Measurements from ENCODE around the gene MSL3.

MSL3 gene, protein sequence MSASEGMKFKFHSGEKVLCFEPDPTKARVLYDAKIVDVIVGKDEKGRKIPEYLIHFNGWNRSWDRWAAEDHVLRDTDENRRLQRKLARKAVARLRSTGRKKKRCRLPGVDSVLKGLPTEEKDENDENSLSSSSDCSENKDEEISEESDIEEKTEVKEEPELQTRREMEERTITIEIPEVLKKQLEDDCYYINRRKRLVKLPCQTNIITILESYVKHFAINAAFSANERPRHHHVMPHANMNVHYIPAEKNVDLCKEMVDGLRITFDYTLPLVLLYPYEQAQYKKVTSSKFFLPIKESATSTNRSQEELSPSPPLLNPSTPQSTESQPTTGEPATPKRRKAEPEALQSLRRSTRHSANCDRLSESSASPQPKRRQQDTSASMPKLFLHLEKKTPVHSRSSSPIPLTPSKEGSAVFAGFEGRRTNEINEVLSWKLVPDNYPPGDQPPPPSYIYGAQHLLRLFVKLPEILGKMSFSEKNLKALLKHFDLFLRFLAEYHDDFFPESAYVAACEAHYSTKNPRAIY

DNA sequence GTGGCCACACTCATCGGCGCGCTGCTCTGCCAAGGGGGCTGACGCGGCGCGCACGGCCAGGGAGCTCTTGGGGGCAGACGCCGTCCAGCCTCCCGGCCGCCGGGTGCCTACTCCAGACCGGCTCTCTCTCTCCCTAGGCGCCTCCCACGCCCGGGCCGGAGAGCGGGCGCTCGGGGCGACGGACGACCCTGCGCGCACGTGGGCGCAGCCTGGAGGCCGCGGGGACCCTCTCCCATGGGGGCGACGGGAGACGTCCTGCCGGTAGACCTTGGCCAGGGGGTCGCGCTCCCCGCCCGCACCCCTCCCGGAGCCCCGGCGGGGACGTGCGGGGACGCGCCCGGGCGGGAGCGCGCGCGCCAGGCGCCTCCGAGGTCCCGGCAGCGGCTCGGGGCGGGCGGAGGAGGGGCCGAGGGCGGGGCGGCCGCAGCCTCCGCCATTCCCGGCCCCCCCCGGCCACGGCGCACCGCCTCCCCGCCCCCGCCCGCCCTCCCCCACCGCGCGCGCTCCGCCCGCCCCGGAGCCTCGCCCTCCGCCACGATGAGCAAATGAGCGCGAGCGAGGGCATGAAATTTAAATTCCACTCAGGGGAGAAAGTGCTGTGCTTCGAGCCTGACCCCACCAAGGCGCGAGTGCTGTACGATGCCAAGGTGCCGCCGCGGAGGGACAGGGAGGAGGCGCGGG lies at the start of gene MSL3:
MSL3 (plus strand) TSS at position 519 of the 681 bp plus-strand sequence; CDS start at position 546, 27 bp downstream.
- peak; percentile 47 for DNase-seq

DNA sequence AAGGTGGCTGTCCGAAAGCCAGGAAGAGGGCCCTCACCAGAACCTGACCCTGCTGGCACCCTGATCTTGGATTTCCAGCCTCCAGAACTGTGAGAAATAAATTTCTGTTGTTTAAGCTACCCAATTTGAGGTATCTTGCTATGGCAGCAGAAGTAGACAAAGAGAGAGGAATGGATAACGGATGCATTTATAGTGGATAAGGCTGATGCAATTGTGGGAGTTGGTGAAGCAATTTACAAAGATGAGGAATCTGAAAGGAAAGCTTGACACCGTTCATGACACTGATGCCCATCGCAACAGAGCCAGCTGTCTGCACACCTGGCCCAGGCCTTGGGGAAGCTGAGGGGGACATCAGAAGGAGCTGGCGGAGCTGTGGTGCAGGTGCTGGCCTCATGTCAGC lies 35.7 kb upstream of the MSL3 start:
- no peak for DNase-seq

DNA sequence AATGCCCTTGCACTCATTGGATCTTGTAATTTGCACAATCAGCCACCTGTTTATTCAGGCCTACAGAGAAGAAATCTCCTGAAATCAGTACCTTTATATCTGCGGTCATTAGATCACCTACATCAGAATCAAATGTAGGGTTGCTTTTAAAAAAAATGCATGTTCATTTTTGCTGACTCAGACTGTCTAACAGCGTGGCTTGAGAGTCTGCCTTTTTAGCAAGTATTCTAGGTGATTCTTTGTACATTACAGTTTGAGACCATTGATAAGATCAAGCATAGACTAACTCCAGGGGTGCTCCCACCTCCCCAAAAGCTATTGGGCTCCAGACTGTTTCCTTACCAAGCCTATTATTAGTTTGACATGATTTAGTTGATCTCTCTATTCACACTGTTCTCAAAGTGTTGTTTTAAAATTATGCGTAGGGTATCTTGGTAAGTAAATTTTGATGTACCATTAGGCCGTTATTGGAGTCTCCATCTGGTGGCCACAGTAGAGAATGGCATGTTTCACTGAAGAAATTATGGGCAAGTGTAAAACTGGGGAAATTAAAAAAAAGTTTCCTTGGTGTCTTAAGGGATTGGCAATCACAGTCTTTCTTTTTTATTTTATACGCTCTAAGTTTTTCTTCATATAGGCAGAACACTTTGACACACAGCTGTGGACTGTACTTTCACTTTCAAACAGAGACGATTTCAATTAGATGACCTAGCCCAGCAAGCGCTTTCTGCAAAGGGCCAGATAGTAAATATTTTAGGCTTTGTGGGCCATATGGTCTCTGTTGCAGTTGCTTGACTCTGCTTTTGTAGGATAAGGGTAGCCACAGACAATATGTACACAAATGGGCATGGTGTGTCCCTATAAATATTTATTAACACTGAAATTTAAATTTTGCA lies 33.7 kb upstream of the MSL3 start:
- peak; percentile 18 for DNase-seq

DNA sequence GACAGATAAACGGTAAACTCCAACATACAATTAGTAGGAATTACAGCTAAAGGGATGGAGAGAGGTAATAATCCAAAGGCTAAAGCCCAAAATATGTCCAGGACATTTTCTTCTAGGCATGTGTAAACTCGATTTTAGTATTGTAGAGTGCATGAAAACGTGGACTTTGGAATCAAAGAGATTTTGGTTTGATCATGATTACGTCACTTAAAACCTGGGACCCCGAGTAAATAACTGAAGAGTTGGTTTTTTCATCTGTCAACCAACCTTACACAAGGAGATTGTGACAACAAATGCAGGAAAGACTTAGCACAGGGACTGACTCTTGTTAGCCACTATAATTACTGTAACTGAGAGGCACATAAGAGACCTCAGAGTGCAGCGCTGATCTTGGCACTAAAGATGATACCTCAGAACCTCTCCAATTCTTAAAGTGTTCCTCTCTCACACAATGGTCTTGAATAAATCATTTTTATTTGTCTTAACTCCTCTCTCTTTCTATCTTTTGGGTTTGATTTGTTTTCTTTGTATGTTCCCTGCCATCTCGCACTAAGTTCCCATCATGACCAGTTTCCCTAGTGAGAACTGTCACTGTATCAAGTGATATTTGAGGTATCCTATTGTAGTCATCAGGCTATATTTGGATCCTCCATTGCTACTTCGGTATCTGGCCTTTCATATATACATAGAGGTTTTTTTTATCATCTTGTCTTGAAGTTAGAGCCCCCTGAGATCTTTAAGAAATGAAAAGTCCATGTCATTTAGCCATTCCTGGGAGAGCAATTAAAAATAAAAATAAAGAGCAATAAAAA lies 32.2 kb upstream of the MSL3 start:
- DNase-seq: no peak

DNA sequence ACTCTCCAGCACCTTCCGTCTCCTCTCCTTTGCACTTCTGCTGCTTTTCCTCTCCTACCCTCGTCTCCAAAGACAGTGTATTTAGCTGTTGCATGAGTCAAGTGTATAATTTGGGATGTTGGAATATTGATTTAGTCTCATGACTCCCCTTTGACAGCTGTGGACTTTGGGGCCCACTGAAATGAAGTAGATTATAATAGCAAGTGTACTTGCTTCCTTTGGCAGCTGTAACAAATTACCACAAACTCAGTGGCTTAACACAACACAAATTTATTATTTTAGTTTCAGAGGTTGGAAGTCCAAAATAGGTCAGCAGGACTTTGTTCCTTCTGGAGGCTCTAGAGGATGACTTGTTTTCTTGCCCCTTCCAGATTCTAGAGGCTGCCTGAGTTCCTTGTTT lies 29.5 kb upstream of the MSL3 start:
- DNase-seq: no peak

DNA sequence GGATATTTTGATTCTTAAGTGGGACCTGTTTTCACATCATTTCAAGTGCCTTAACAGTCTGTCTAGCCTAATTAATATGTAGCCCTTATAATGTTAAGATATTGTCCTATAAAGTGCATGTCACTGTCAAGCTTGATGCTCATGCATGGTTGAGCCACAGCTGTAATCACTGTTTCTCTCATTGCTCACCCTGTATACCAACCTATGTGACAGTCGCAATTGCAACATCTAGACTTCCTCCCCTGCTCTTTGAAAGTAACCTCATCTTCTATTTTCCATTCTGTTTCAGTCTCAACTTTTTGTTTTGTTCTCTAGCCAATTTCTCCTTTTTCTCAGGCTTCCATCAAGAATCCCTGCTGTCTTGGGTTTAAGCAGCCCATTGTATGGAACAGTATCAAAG lies 24.4 kb upstream of the MSL3 start:
- no peak for DNase-seq

DNA sequence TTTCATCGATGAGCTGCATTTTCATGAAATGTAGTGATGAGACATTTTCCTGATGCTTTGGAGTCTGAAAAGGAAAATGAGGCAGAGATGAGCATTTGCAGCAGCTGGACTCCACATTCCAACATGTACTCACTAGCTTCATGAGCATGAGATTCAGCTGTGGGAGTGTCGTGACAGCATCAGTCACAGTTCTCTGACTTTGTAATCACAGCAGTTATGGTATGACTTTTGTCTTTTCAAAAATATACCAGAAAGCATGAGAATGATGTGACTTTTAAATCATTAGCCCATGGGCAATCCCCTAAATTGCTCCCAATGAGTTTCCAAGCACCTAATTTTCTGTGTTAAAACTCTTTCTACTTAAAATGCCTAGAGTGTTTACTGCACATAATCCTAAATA lies 18.3 kb upstream of the MSL3 start:
- DNase-seq: no peak

DNA sequence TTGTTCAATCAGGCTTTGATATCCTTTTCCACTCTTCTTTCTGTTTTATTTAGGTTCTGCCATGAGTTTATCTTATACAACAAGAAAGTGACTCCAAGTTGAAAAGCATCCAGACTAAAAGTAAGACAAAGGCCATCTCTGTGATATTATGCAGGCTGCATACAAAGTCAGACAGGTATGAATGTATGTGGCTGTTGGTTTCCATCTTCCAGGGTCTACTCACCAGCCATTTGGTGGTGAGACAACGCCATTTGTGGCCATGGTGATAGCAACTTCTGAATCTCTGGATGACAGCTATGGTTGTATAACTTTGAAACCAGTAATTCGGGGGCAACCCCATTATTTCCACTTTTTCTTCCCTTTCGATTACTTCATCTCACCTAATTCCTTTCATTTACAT lies 17.2 kb upstream of the MSL3 start:
- DNase-seq: no peak

DNA sequence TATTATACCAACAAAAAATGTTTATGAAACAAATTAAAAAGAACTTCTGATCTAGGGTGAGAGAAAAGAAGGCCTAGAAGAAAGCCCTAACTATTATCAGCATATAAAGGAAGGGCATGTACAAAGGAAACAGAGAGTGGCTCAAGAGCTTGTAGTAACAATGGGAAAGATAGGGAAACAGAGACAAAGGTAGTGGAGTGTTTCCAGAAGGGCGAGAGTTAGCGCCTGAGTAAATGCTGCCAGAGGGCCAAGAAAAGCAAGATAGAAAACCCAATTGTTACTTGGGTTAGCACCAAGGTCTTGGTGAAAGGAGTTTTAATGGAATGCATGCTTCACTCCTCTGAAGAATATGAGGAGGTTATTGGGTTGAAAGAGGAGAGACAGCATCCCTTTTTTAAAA lies 16.5 kb upstream of the MSL3 start:
- no peak for DNase-seq

DNA sequence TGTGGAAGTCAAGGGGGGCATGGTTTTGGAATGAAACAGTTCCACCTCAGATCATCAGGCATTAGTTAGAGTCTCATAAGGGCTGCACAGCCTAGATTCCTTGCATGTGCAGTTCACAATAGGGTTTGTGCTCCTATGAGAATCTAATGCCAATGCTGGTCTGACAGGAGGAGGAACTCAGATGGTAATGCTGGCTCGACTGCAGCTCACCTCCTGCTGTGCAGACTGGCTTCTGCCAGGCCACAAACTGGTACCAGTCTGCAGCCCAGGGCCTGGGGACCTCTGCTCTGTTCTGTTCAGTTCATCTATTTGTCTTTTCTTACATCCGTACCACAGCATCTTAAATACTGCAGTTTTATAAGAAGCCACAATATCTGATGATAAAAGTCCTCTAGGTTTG lies 12.2 kb upstream of the MSL3 start:
- no peak for DNase-seq

DNA sequence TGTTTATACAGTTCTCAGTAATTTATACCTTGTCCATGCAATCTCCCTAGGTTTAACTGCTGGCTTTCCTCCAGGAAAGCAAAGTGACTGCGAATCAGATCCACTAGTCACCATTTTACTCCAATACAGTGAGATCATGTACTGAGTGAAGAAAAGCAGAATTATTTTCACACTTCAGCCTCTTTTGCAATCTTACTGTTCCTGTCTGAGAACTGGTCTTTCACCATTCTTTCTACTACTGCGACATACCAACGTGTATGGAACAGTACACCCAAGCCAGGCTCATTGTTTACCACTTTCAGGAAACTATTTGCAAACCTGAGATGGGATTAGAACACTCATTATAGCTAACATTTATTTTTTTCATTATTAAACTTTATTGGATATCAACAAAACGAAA lies 8.0 kb upstream of the MSL3 start:
- DNase-seq: no peak

DNA sequence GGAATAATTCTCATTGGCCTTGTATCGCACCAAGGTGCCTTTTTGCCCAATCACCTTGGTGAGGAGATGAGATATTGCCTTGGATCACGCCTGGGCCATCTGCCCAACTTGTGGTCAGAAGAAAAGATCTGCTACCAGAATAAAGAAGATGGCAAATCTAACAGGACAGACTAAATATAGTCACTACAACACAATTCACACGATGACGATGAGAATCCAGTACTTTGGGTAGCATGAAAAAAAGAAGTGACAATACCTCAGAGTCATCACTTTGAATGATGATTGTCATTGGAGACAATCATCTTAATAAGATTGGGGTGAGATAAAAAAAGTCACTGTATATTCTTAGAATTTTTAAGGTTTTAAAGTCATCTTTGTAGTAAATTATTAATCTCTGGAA lies 7.3 kb upstream of the MSL3 start:
- DNase-seq: no peak

DNA sequence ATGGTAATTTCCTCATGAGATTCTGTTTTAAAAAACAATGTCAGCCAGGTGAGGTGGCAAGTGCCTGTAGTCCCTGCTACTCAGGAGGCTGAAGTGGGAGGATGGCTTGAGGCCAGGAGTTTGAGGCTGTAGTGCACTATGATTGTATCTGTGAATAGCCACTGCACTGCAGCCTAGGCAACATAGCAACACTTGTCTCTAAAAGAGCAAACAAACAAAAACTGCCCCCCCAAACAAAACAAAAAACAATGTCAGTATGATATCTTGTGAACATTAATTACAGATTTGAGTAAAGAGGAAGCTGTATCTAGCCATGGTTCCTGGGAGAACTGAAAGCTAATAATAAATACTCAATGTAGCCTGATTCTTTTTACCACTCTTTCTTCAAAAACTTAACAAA lies 6.8 kb upstream of the MSL3 start:
- DNase-seq: no peak

DNA sequence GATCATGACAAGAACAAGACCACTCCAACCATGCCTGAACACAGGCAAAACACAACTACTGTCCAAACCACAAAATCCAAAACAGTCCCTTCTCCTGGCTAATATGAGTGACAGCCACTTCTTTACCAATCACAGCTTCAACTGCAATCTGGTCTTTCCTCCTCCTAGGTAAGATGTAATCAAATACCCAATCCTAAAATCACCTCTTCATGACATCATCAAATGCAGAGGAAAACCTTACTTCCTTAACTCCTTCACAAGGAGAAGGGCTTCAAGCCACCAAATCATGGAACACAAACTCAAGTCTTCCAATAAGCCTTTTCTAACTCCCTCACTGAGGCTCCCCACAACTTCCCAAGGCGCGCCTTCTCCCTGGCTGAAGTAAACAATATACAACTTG lies 4.4 kb upstream of the MSL3 start:
- DNase-seq: no peak

DNA sequence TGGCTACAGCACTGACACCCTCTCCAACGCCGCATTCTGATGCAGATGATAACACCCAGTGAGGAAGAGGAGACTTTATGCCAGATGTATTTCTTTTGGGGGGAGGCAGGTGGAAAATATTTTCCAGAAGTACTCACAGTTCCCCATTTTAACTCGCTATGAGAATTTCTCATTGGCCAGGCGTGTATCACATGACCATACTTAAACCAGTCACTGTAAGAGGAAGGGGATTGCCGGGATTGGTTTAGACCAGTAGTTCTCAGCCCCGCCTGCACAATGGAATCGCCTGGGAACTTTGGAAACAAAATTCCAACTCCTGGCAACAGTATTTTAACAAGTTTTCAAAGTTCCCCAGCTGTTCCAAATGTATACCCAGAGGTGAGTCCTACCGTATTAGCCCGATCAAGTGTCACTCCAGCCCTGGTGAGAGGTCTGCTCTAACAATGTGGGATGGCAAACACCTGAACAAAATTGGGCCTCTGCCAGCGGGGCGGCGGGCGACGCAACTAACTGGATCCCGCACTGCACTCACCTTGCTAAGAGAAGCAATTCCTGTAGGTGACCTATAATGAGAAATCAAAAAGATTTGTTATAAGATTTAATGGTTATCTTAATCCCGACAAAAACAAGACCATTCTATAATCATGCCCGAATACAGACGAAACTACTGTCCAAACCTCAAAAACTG lies 2.9 kb upstream of the MSL3 start:
- DNase-seq: no peak

DNA sequence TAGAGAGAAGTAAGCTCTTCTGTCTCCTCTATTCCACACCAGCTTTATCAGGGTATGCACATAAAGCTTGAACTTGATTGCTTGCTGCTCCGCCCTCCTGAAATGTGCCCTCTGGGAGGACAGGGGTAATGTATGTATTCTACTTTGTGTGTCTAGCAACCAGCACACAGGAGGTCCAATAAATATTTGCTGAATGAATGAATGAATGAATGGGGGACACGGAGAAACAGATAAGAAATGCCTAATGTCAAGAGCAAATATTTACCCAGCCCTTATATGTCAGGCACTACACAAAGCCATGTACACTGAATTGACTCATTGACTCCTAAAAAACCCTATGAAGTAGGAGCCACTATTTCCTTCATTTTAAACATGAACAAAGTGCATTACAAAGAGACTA lies 2.3 kb upstream of the MSL3 start:
- no peak for DNase-seq

DNA sequence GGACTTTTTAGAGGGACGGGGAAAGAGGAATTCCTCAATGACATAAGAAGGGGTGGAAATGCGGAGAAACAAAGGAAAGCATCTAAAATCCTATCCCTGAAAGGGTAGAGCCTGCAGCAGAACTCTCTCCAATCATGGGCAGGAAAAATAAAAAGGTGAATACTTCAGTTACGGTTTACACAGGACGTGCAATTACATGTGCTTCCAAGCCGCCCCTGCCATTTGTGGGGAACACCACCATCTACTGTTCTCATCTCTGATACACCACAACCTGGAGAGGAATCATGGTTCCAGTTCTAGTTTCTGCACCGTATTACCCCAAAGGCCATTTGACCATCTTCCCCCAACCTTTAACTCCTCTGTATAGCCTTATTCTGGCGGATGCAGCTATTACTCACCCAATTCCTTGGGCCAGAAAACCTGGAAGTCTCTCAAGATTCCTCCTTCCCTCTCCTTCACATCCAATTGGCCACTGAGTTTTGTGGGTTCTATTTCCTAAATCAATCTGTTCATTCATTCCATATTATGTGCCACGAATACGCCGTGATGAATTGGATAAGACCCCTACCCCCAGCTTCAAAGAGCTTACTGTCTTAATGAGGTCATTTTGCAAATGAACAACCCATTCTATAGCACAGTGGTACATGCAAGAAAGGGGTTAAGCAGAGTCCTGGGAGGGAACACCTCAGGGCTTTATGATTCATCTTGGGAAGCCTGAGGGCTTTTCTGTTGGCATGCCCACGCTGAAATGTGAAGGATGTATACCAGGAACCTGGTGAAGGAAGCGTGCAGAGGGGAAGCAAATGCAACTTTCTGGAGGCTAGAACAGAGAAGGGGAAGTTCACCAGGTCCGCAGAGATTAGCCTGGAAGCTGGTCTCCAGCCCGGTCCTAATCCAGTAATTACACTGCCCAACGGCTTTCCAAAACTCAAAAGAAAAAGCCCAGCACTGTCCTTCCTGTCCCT lies 1.4 kb upstream of the MSL3 start:
- DNase-seq: no peak

DNA sequence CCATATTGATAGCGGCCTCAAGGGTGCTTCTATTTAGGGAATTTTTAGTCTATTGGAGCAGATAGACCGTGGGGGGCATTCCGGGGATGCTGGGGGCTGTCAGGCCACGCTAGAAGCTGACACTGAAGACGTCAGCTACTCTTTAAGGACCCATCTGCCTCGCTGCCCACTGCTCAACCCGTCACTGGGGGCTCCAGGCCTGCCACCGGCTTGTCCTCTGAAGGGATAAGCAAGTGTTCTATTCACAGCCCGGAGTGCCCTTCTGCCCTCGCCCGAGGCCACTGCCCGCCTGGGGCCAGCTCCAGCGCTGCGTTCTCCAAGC lies 679 bp upstream of the MSL3 start:
- no peak for DNase-seq

DNA sequence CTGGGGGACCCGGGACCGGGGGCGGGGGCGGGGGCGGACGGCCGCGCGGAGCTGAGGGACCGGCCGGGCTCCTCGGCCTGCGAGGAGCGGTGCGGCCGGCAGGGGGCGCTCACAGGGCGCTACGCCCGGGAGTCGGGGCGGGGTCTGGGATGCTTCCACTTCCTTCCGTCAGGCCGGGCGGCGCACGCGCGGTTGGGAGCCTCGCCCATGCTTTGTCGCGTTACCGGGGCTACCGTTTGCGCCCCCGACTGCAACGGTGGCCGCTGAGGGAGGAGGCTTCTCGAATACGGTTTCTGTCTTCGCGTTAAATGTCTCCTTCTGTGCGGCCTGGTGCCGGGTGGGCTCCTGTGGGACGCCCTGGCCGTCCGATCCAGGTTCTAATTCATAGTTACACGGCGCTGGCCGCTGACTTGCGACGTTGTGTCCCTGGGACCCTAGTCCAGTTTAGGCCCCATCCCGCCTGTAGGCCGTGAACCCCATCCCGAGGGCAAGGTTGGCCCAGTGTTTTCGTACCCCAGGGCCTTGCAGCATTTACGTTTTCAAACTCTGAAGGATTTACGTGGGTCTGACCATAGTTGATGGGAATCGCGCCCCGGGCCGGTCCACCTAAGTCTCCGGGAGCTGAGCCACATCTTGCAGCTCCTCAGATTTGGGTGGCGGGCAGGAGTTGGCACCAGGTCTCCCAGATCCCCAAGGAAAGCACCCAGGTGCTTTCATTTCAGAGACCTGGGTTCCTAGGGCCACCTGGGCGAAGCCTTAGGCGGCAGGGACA lies 549 bp downstream of the MSL3 start:
- peak; percentile 80 for DNase-seq

DNA sequence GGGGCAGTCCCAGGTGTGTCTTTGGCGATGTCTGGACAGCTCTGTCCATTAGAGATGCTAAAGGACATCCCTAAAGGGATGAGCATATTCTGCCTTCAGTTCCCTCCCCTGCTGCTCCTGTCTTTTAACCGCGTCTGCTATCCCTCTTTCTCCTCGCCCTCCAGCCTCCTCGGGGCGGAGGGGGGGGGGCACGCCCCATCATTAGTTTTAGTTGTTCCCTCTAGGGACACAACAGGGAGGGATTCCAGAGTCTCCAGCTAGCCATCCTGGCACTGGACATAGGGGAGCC lies 1.1 kb downstream of the MSL3 start:
- no peak for DNase-seq
